HepG2 (cell line): Measurements from ENCODE around the gene MT1A. TPM values are rescaled to one million over a fixed set of nuclear protein-coding genes. Genes with fewer than 3 reads are reported as not detected.

Experiments used
- ARID4A ChIP-seq: sonication (generic); formaldehyde crosslinking; IDR thresholded peaks from 2 replicates; pipeline ENCODE4 v1.5.0; 2020; ENCODE audit warnings: mild to moderate bottlenecking, missing genetic modification reagents, borderline replicate concordance
- ERF ChIP-seq: IDR thresholded peaks from 2 replicates; pipeline ENCODE4 v1.6.1; 2018; ENCODE audit warnings: missing biosample characterization, missing genetic modification reagents
- GATA4 ChIP-seq: sonication (generic); IDR thresholded peaks from 2 replicates; pipeline ENCODE4 v1.6.1; 2016; ENCODE audit warnings: antibody characterized with exemption, low read depth, borderline replicate concordance
- NR1H2 ChIP-seq: sonication (generic); formaldehyde crosslinking; IDR thresholded peaks from 2 replicates; pipeline ENCODE4 v1.8.1; 2022; ENCODE audit warnings: low read depth, missing genetic modification reagents, borderline replicate concordance
- PLSCR1 ChIP-seq: sonication (generic); formaldehyde crosslinking; IDR thresholded peaks from 2 replicates; pipeline ENCODE4 v1.5.0; 2020; ENCODE audit warnings: missing genetic modification reagents, mild to moderate bottlenecking, borderline replicate concordance
- PRDM10 ChIP-seq: sonication (generic); formaldehyde crosslinking; IDR thresholded peaks from 2 replicates; pipeline ENCODE4 v1.4.0; 2020; ENCODE audit warnings: low read depth, missing genetic modification reagents
- SMYD3 ChIP-seq: sonication (generic); formaldehyde crosslinking; IDR thresholded peaks from 2 replicates; pipeline ENCODE4 v1.8.1; 2023; ENCODE audit warnings: mild to moderate bottlenecking, missing genetic modification reagents
- TAF1 ChIP-seq: sonication (generic); formaldehyde crosslinking; IDR thresholded peaks from 2 replicates; pipeline ENCODE4 v1.4.0; 2020; ENCODE audit warnings: missing genetic modification reagents
- ZBTB38 ChIP-seq: sonication (generic); formaldehyde crosslinking; IDR thresholded peaks from 2 replicates; pipeline ENCODE4 v1.5.1; 2020; ENCODE audit warnings: mild to moderate bottlenecking, missing genetic modification reagents
- ZNF124 ChIP-seq: sonication (generic); formaldehyde crosslinking; IDR thresholded peaks from 2 replicates; pipeline ENCODE4 v1.4.0; 2020; ENCODE audit warnings: missing genetic modification reagents
- ZNF704 ChIP-seq: sonication (generic); formaldehyde crosslinking; IDR thresholded peaks from 2 replicates; pipeline ENCODE4 v1.8.1; 2023; ENCODE audit warnings: mild to moderate bottlenecking, inconsistent platforms, moderate library complexity, missing genetic modification reagents, borderline replicate concordance
- polyA plus RNA-seq, 8 experiments: library from polyadenylated mRNA; depleted of rRNA in 3 of 8; stranded (reverse) in 7 of 8; unstranded in 1 of 8; fragments of >200 nt; fragmentation: Illumina TruSeq in 4 of 8; extraction: Trizol in 4 of 8; gene quantifications; 2 replicates each; pipeline versions ENCODE4 v1.2.1 to v1.2.3, GENCODE V29; 2011 to 2016; ENCODE audit warnings: low read depth in 4 of 8, missing spikeins in 1 of 8, mixed read lengths in 1 of 8; ENCODE audit not compliant: insufficient read depth in 1 of 8
- total RNA-seq, 5 experiments: library from RNA; depleted of rRNA; stranded (reverse); fragments of >200 nt; fragmentation: Illumina TruSeq; extraction: Trizol; gene quantifications; 2 replicates each; pipeline ENCODE4 v1.2.3, GENCODE V29; 2016; ENCODE audit warnings: low read depth in 1 of 5

The MT1A gene
- total and polyA plus RNA-seq, 2 of the 13 experiments (the other 11 are each of a cell fraction or from before 2014, with no cell fraction given), result 8.3 to 10.4 TPM

- no peak for TF ChIP-seq PLSCR1 (CRISPR knock-in tag)
- TF ChIP-seq GATA4, result no peak
- no peak for TF ChIP-seq SMYD3 (CRISPR knock-in tag)
- peak; percentile 87 for TF ChIP-seq ZBTB38
- peak; percentile 32; the same call in 1 of the 2 replicates for TF ChIP-seq TAF1 (CRISPR knock-in tag)
- peak; percentile 50; the same call in 1 of the 2 replicates for TF ChIP-seq ERF (CRISPR knock-in tag)
- TF ChIP-seq PRDM10 (CRISPR knock-in tag), result no peak
- TF ChIP-seq ZNF704, result peak; percentile 49; the same call in 1 of the 2 replicates
- no peak for TF ChIP-seq ZNF124 (CRISPR knock-in tag)
- no peak for TF ChIP-seq NR1H2 (CRISPR knock-in tag)
- peak; percentile 57; the same call in 1 of the 2 replicates for TF ChIP-seq ARID4A (CRISPR knock-in tag)
These were observed at the start of gene MT1A (continued) for GRCh38 chr16:56637814-56638750.
